T-helper 9 cell (primary cell): ENCODE measurements around the gene IRAK2.
A peak's percentile ranks its signal among the peaks of the same experiment; 100 is the strongest.

Source experiments
- DNase-seq: peaks from one replicate; pipeline ENCODE4 v3.0.0-alpha.2; 2020

Gene IRAK2

GRCh38 chr3:10189557-10190354 lies 25.0 kb downstream of the IRAK2 start:
- DNase-seq, result peak; percentile 17

- DNase-seq, result peak; percentile 44
Measured at GRCh38 chr3:10192953-10193691, 28.4 kb downstream of the IRAK2 start.

GRCh38 chr3:10193692-10194327 lies 29.1 kb downstream of the IRAK2 start:
- no peak for DNase-seq

GRCh38 chr3:10194328-10195071 lies 29.8 kb downstream of the IRAK2 start:
- DNase-seq, result peak; percentile 41

GRCh38 chr3:10195366-10196089 lies 30.8 kb downstream of the IRAK2 start:
- no peak for DNase-seq

- no peak for DNase-seq
Measured at GRCh38 chr3:10196389-10197052, 31.8 kb downstream of the IRAK2 start.

- no peak for DNase-seq
Measured at GRCh38 chr3:10198226-10198625, 33.5 kb downstream of the IRAK2 start.

- peak; percentile 56 for DNase-seq
Measured at GRCh38 chr3:10198761-10199649, 34.3 kb downstream of the IRAK2 start.

GRCh38 chr3:10204921-10205320 lies 40.2 kb downstream of the IRAK2 start:
- no peak for DNase-seq

GRCh38 chr3:10205451-10206165 lies 40.9 kb downstream of the IRAK2 start:
- DNase-seq, result no peak

GRCh38 chr3:10206166-10206511 lies 41.4 kb downstream of the IRAK2 start:
- DNase-seq, result no peak

- no peak for DNase-seq
Measured at GRCh38 chr3:10213156-10213792, 48.6 kb downstream of the IRAK2 start.

GRCh38 chr3:10215578-10216368 lies 51.1 kb downstream of the IRAK2 start:
- no peak for DNase-seq

- DNase-seq, result no peak
Measured at GRCh38 chr3:10217359-10217758, 52.6 kb downstream of the IRAK2 start.

- DNase-seq, result no peak
Measured at GRCh38 chr3:10219737-10220136, 55.0 kb downstream of the IRAK2 start.

- peak; percentile 36 for DNase-seq
Measured at GRCh38 chr3:10223676-10224639, 59.2 kb downstream of the IRAK2 start.
